HCT116 (cell line): Measurements from ENCODE around the gene TEAD1.

ENCODE experiments used
- CTCF ChIP-seq, 3 experiments: fragments of 200-600 bp in 1 of 3; sonication (generic) in 1 of 3; IDR thresholded peaks in 2 of 3; conservative IDR thresholded peaks in 1 of 3; 2 replicates each; pipeline ENCODE4 v1.5.1; 2012 to 2017; ENCODE audit warnings: low read depth in 2 of 3, low read length in 2 of 3, antibody characterized with exemption in 1 of 3, borderline replicate concordance in 1 of 3, control low read depth in 1 of 3, mild to moderate bottlenecking in 1 of 3, mixed read lengths in 1 of 3, mixed run types in 1 of 3, moderate library complexity in 1 of 3; ENCODE audit not compliant: insufficient read depth in 1 of 3
- ELF1 ChIP-seq: IDR thresholded peaks from 2 replicates; pipeline ENCODE4 v1.6.1; 2012; ENCODE audit warnings: low read depth, borderline replicate concordance
- EZH2 ChIP-seq: fragments of 200-600 bp; sonication (generic); IDR thresholded peaks from 2 replicates; pipeline ENCODE4 v1.6.1; 2017; ENCODE audit warnings: antibody characterized with exemption, mixed run types
- EZH2phosphoT487 ChIP-seq: fragments of 200-600 bp; IDR thresholded peaks from 2 replicates; pipeline ENCODE4 v1.6.1; 2018; ENCODE audit warnings: antibody characterized with exemption, borderline replicate concordance
- MAX ChIP-seq: IDR thresholded peaks from 2 replicates; pipeline ENCODE4 v1.6.1; 2012
- POLR2A ChIP-seq: IDR thresholded peaks from 2 replicates; pipeline ENCODE4 v1.7.0; 2011; ENCODE audit warnings: borderline replicate concordance; ENCODE audit not compliant: insufficient read depth, insufficient read length; ENCODE audit errors: extremely low read depth
- POLR2AphosphoS5 ChIP-seq: IDR thresholded peaks from 2 replicates; pipeline ENCODE4 v1.6.1; 2011; ENCODE audit warnings: mild to moderate bottlenecking, low read depth, low read length, moderate library complexity
- RAD21 ChIP-seq: IDR thresholded peaks from 2 replicates; pipeline ENCODE4 v1.6.1; 2012; ENCODE audit warnings: low read depth, mild to moderate bottlenecking
- SIN3A ChIP-seq: IDR thresholded peaks from 2 replicates; pipeline ENCODE4 v1.6.1; 2012; ENCODE audit warnings: low read depth
- SP1 ChIP-seq: IDR thresholded peaks from 2 replicates; pipeline ENCODE4 v1.6.1; 2012; ENCODE audit warnings: low read depth
- ZFX ChIP-seq: fragments of 450-650 bp; IDR thresholded peaks from 2 replicates; pipeline ENCODE4 v1.6.1; 2017
- TF ChIP-seq, protein P1 (sequence below): IDR thresholded peaks from 2 replicates; pipeline ENCODE4 v1.6.1; 2012; ENCODE audit warnings: low read depth

- TF ChIP-seq, protein P1, sequence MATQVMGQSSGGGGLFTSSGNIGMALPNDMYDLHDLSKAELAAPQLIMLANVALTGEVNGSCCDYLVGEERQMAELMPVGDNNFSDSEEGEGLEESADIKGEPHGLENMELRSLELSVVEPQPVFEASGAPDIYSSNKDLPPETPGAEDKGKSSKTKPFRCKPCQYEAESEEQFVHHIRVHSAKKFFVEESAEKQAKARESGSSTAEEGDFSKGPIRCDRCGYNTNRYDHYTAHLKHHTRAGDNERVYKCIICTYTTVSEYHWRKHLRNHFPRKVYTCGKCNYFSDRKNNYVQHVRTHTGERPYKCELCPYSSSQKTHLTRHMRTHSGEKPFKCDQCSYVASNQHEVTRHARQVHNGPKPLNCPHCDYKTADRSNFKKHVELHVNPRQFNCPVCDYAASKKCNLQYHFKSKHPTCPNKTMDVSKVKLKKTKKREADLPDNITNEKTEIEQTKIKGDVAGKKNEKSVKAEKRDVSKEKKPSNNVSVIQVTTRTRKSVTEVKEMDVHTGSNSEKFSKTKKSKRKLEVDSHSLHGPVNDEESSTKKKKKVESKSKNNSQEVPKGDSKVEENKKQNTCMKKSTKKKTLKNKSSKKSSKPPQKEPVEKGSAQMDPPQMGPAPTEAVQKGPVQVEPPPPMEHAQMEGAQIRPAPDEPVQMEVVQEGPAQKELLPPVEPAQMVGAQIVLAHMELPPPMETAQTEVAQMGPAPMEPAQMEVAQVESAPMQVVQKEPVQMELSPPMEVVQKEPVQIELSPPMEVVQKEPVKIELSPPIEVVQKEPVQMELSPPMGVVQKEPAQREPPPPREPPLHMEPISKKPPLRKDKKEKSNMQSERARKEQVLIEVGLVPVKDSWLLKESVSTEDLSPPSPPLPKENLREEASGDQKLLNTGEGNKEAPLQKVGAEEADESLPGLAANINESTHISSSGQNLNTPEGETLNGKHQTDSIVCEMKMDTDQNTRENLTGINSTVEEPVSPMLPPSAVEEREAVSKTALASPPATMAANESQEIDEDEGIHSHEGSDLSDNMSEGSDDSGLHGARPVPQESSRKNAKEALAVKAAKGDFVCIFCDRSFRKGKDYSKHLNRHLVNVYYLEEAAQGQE, result no peak
- TF ChIP-seq CTCF (IDR thresholded peaks at IDR 0.05 in 2 of 3, conservative IDR thresholded peaks at IDR 0.05 in 1 of 3; ENCODE audit: borderline replicate concordance in 1 of 3, insufficient read depth in 1 of 3, low read depth in 2 of 3, low read length in 2 of 3), result no peak
- TF ChIP-seq POLR2A, result no peak
- TF ChIP-seq MAX, result no peak
- no peak for TF ChIP-seq POLR2AphosphoS5
- TF ChIP-seq EZH2, result no peak
- no peak for TF ChIP-seq RAD21
- no peak for TF ChIP-seq ELF1
- TF ChIP-seq EZH2phosphoT487, result no peak
- TF ChIP-seq SP1, result no peak
- TF ChIP-seq ZFX, result no peak
- TF ChIP-seq SIN3A, result no peak
Observed at GRCh38 chr11:12949453-12949852, 275.2 kb downstream of the TEAD1 start.
